ENCODE measurements around the gene ALDOA.

Gene ALDOA

GRCh38 chr16:30028438-30029076, 37.0 kb upstream of the ALDOA start:
- H3K4me3 ChIP-seq (ENCODE audit: low read depth, low read length), result no peak overlapping the region
- ChIA-PET CTCF (interaction anchor here (0.7 to 1.2 kb wide), 2 partner anchors 9 to 314 kb away, joined by 3 read pairs; no protein-coding TSS in a partner anchor), POLR2A (no interaction called here)
- no peak for DNase-seq (ENCODE audit: low read depth, low spot score)
- TF ChIP-seq, protein P1, sequence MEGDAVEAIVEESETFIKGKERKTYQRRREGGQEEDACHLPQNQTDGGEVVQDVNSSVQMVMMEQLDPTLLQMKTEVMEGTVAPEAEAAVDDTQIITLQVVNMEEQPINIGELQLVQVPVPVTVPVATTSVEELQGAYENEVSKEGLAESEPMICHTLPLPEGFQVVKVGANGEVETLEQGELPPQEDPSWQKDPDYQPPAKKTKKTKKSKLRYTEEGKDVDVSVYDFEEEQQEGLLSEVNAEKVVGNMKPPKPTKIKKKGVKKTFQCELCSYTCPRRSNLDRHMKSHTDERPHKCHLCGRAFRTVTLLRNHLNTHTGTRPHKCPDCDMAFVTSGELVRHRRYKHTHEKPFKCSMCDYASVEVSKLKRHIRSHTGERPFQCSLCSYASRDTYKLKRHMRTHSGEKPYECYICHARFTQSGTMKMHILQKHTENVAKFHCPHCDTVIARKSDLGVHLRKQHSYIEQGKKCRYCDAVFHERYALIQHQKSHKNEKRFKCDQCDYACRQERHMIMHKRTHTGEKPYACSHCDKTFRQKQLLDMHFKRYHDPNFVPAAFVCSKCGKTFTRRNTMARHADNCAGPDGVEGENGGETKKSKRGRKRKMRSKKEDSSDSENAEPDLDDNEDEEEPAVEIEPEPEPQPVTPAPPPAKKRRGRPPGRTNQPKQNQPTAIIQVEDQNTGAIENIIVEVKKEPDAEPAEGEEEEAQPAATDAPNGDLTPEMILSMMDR (IDR thresholded peaks at IDR 0.05; ENCODE audit: insufficient read depth, low read length, missing control alignments), result no peak

DNA sequence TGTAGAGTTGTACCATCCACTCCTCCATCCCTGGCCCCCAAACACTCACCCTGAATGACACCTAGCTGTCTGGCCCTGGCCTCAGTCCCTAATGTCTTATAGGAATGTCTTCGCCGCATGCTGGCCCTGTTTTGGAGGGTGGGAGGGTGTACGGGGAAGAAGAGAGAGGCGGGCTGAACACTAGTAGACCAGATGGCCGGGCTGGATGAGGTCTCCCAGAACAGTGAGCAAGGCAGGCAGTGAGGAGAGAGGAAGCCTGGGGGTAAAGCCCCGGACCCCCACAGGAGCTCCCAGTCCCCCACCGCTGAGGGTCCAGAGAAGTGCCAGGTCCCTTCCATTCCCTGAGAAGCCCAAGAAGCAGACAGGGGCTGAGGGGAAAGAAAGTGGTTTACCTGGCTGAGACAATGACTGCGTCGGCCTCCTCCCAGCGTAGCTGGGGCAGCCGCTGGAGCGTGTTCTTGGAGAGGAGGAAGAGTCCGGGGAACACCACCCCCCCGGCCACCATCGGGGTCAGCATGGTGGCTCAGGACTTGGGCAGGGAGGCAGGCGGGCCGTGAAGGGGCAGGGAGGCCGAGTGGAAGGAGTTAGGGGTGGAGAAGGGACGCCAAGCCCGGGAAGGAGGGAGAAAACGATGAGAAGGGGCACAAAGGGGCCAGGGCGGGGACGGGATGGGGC, 35.4 kb upstream of the ALDOA start:
- CTCF ChIA-PET, result interaction anchor here (2.0 to 4.2 kb wide), 5 partner anchors 7 to 331 kb away, joined by 13 to 41 read pairs (median 28); partner anchors contain the start of gene C16orf92
- TF ChIP-seq, protein P1 (IDR thresholded peaks at IDR 0.05; ENCODE audit: insufficient read depth, low read length, missing control alignments), result no peak
- DNase-seq (ENCODE audit: low read depth, low spot score), result no peak
- no peak overlapping the region for H3K4me3 ChIP-seq (ENCODE audit: low read depth, low read length)
- POLR2A ChIA-PET, result no interaction called here

DNA sequence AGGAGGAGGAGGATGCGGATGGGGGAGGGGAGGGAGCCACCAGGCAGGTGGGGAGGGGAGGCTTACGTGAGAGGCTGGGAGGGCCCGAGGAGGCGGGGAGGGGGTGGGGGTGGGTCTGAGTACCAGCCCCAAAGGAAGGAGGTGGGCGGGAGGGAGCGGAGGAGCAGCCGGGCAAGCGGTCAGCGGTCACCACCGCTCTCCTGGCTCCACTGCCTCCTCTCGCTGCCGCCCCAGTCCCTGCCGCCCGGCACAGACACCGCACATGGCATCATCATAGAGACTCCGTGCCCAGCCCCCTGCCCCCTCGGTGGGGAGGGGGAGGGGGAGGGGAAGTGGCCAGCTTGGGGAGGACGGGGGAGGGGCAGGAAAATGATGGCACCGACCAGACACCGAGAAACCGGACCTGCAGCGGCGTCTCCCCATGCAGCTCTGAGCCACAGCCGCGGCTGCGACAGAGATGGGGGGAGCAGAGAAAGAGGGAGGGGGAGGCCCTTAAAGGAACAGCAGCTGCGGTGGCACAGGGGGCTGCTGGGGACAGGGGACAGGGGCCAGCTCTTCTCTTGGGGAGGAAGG, 34.6 kb upstream of the ALDOA start, which contains the start of gene TLCD3B:
Gene TLCD3B (minus strand): TSS at position 431 of the 573 bp plus-strand sequence. CDS start 744 bp downstream, outside the sequence.
- DNase-seq (ENCODE audit: low read depth, low spot score), result no peak
- TF ChIP-seq, protein P1 (IDR thresholded peaks at IDR 0.05; ENCODE audit: insufficient read depth, low read length, missing control alignments), result no peak
- H3K4me3 ChIP-seq (ENCODE audit: low read depth, low read length), result peak within 1 kb of the TSS; percentile 30; the same call in 1 of the 2 replicates
- ChIA-PET POLR2A (no interaction called here), CTCF (interaction anchor here (0.7 to 4.2 kb wide), 24 partner anchors 8 to 331 kb away, joined by 3 to 41 read pairs (median 8); partner anchors contain the start of genes C16orf92, HIRIP3, KIF22 and PRRT2)

GRCh38 chr16:30031477-30031918, 34.1 kb upstream of the ALDOA start:
- TF ChIP-seq, protein P1 (IDR thresholded peaks at IDR 0.05; ENCODE audit: insufficient read depth, low read length, missing control alignments), result no peak
- ChIA-PET POLR2A (no interaction called here), CTCF (interaction anchor here (0.7 to 4.2 kb wide), 38 partner anchors 8 to 381 kb away, joined by 3 to 41 read pairs (median 6); partner anchors contain the start of genes ASPHD1, C16orf92, HIRIP3 and KIF22)
- no peak overlapping the region for H3K4me3 ChIP-seq (ENCODE audit: low read depth, low read length)
- DNase-seq (ENCODE audit: low read depth, low spot score), result no peak

GRCh38 chr16:30032083-30032819, 33.3 kb upstream of the ALDOA start:
- POLR2A ChIA-PET, result no interaction called here
- TF ChIP-seq, protein P1 (IDR thresholded peaks at IDR 0.05; ENCODE audit: insufficient read depth, low read length, missing control alignments), result peak; percentile 77

More at GRCh38 chr16:30032083-30032819, 33.3 kb upstream of the ALDOA start:
- CTCF ChIA-PET, result interaction anchor here (0.7 to 4.2 kb wide), 43 partner anchors 7 to 380 kb away, joined by 3 to 41 read pairs (median 5); partner anchors contain the start of genes ASPHD1, C16orf92, HIRIP3 and KIF22
- H3K4me3 ChIP-seq (ENCODE audit: low read depth, low read length), result no peak overlapping the region
- no peak for DNase-seq (ENCODE audit: low read depth, low spot score)

Data from AG04449 (cell line).